HG02852 (cell line): ENCODE data around the gene ST14.
"Not testable (repeated sequence)": the region's sequence is repeated elsewhere in the genome, so short reads cannot be mapped to it uniquely, and the experiment has no call there.

ENCODE experiments used
- ATAC-seq: cut with Tn5 transposase; IDR thresholded peaks from one replicate; pipeline ENCODE4 v1.9.1; 2021; ENCODE audit warnings: mild to moderate bottlenecking, moderate library complexity; ENCODE audit not compliant: unreplicated experiment

ST14 gene

GRCh38 chr11:130163346-130164220 is 4.0 kb downstream of the ST14 start:
- ATAC-seq, result no peak

GRCh38 chr11:130164221-130164570 is 4.6 kb downstream of the ST14 start:
- no peak for ATAC-seq

- ATAC-seq, result no peak
Measured at GRCh38 chr11:130165601-130166456, 6.2 kb downstream of the ST14 start.

DNA sequence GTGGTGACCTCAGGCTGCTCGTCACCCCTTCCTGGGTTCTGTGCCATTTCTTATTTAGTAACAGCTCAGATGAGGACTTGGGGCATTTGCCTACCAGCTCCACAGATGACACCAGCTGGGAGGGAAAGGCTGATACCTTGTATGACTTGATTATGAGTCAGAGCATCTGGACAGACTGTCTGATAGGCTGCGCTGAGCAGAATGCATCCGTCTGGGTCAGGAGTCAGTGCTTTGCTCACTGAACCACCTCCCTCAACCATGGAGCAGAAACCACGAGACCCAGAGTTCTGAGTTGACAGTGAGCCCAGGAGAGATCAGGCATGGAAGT is 6.8 kb downstream of the ST14 start:
- ATAC-seq, result peak; percentile 78

GRCh38 chr11:130167146-130167545 is 7.6 kb downstream of the ST14 start:
- ATAC-seq, result no peak

- ATAC-seq, result no peak
Measured at GRCh38 chr11:130168105-130168504, 8.5 kb downstream of the ST14 start.

GRCh38 chr11:130170345-130170744 is 10.8 kb downstream of the ST14 start:
- ATAC-seq, result no peak

DNA sequence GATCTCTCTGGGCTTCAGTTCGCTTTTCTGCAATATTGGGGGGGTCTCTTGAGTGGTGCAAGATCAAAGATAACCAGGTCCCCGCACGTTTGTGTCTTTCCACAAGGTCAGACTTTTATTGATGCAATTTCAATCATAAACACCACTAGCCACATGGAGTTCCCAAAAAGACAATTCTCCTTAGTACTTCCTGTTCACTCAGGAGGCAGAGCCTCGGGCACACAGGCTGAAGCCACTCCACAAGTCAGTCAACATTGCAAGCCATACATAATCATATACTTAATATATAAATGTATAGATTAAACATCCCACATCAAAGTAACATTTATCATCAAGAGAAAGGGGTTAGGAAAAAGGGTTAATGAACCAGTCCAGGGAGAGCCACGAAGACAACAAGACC is 12.0 kb downstream of the ST14 start:
- ATAC-seq, result no peak

DNA sequence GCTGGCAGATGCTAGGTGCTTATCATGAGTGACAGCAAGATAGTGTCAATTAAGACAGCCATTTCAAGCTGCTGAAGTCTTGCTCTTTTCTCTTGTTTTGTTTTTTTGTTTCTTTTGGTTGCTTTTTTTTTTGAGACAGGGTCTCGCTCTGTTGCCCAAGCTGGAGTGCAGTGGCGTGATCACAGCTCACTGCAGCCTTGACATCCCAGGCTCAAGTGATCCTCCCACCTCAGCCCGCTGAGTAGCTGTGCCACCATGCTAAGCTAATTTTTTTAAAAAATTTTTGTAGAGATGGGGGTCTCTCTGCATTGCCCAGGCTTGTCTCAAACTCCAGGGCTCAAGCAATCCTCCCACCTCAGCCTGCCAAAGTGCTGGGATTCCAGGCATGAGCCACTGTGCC is 12.4 kb downstream of the ST14 start:
- not testable (repeated sequence) for ATAC-seq

DNA sequence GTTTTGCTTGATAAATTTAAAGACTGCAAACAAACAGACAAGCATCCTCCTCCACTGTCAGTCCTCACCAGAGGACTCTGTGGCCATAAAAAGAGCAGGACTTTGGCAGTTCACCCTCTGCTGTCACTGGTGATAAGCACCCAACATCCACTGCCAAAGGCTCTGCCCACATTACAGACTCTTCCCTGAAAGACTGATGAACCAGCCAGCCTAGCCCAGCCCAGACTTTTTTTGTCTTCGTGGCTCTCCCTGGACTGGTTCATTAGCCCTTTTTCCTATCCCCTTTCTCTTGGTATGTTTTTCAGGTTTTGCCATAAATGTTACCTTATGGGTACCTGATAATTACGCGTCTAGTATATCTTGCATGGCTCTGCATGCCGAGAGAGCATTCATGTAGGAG is 15.1 kb downstream of the ST14 start:
- no peak for ATAC-seq

DNA sequence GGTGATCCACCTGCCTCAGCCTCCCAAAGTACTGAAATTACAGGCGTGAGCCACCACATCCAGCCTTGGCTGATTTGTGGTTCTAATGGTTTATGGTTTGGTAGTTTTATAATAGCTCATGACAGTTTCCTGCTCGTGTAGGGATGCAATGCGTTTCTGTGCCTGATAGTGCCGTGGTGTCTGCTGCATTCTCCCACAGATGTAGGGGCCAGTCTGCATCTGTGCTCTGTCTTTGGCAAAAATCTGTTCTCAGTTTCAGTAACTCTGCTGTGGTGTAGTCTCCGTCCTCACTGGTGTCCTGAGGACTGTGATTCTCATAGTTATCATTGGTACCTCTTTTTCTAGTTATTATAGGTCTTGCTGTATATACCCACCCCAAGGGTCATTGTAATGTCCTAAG is 16.3 kb downstream of the ST14 start:
- no peak for ATAC-seq

- ATAC-seq, result no peak
Measured at GRCh38 chr11:130177782-130178181, 18.2 kb downstream of the ST14 start.

GRCh38 chr11:130178441-130179339 is 19.1 kb downstream of the ST14 start:
- ATAC-seq, result no peak

GRCh38 chr11:130179396-130180306 is 20.1 kb downstream of the ST14 start:
- no peak for ATAC-seq

DNA sequence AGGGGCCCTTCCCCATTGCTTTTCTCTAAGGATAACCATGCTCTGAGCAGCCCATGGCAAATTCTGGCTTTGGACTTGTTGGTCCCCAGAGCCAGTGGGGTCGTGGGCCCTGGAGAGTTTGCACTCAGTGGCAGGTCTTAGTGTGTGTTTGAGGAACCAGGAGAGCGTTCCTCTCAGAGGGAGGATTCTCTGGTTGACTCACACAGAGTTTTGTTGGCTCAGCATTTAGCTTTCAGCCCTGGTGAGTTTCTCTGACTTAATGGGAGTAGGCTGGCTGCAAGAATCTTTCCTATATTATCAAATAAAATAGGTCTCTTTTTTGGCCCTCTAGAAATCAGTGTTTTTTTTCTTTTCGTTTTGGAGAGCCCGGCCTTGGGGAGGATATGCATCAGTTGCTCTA is 20.9 kb downstream of the ST14 start:
- peak; percentile 58 for ATAC-seq

GRCh38 chr11:130180896-130181294 is 21.3 kb downstream of the ST14 start:
- peak; percentile 9 for ATAC-seq

- ATAC-seq, result peak; percentile 55
Measured at GRCh38 chr11:130181295-130182272, 22.0 kb downstream of the ST14 start.

- no peak for ATAC-seq
Measured at GRCh38 chr11:130183878-130184610, 24.5 kb downstream of the ST14 start.
